K562 (cell line): ENCODE data around the gene ARFGAP1. TPM values are rescaled to one million over a fixed set of nuclear protein-coding genes. Genes with fewer than 3 reads are reported as not detected.

Experiments used
- ATAC-seq: fragments of 200-7000 bp; cut with Tn5 transposase; 3 replicates; pipeline ENCODE4 v1.9.1; 2020; ENCODE audit warnings: moderate library complexity
- BruUV-seq: library from RNA; stranded (reverse); fragments of 400-500 nt; replicated peaks from 2 replicates; lab custom pipeline; 2021; lab: Mats Ljungman, UMichigan
- CTCF ChIA-PET: fragments of 300-600 bp; formaldehyde crosslinking; extraction: SDS; loops from one replicate; lab custom pipeline; 2021; ENCODE audit warnings: low intra/inter-chr PET ratio; lab: Yijun Ruan, JAX
- POLR2A ChIA-PET: fragments of 300-600, 350-650 bp; sonication (Branson Sonifier 250); formaldehyde crosslinking; extraction: SDS; loops from one replicate; lab custom pipeline; 2021; ENCODE audit warnings: antibody characterized with exemption, inconsistent platforms; lab: Yijun Ruan, JAX
- DNase-seq, 4 experiments: peaks; one replicate each; pipeline versions ENCODE4 v3.0.0 to v3.0.0-alpha.2; 2011 to 2018; ENCODE audit warnings: low spot score in 3 of 4, mixed read lengths in 3 of 4; ENCODE audit errors: extremely low read depth in 1 of 4
- FAIRE-seq: peaks from 2 replicates; lab custom pipeline; 2011; peaks lifted over from hg19 to GRCh38; lab: Jason Lieb, UNC
- H2AFZ ChIP-seq: 2 replicates; pipeline ENCODE4 v1.6.0; 2011; ENCODE audit warnings: low read depth, low read length, control low read depth, inconsistent platforms
- H3K27ac ChIP-seq: fragments of 200-600 bp; 3 replicates; pipeline ENCODE4 v1.8.0; 2011; ENCODE audit warnings: low read depth, mild to moderate bottlenecking, control low read depth, inconsistent platforms, low read length, moderate library complexity, mixed read lengths; ENCODE audit errors: extremely low read depth
- H3K27me3 ChIP-seq, 2 experiments: fragments of 300-600 bp in 1 of 2; 2 replicates in 1 of 2; 3 replicates in 1 of 2; pipeline versions ENCODE4 v1.6.0 to v1.8.0; 2011; ENCODE audit warnings: inconsistent platforms in 2 of 2, low read length in 2 of 2, mild to moderate bottlenecking in 1 of 2, mixed read lengths in 1 of 2, moderate library complexity in 1 of 2; ENCODE audit not compliant: control insufficient read depth in 2 of 2, insufficient read depth in 2 of 2
- H3K36me3 ChIP-seq: fragments of 300-600 bp; 3 replicates; pipeline ENCODE4 v1.8.0; 2011; ENCODE audit warnings: mild to moderate bottlenecking, low read length, inconsistent platforms; ENCODE audit not compliant: control insufficient read depth, insufficient read depth
- H3K4me1 ChIP-seq, 2 experiments: fragments of 200-600 bp in 1 of 2; replicated peaks in 1 of 2; 2 replicates in 1 of 2; 3 replicates in 1 of 2; pipeline versions ENCODE4 v1.5.1 to v1.8.0; 2011; ENCODE audit warnings: inconsistent platforms in 2 of 2, low read length in 2 of 2, mild to moderate bottlenecking in 1 of 2, mixed read lengths in 1 of 2, moderate library complexity in 1 of 2; ENCODE audit not compliant: control insufficient read depth in 2 of 2, insufficient read depth in 2 of 2
- H3K4me2 ChIP-seq: 2 replicates; pipeline ENCODE4 v1.6.1; 2011; ENCODE audit warnings: low read length, control low read depth, inconsistent platforms, mixed read lengths; ENCODE audit not compliant: insufficient read depth
- H3K4me3 ChIP-seq: fragments of 200-600 bp; sonication (generic), shearing (Covaris generic); 2 replicates; pipeline ENCODE4 v1.5.1; 2016; ENCODE audit warnings: control low read depth, inconsistent platforms
- H3K79me2 ChIP-seq: fragments of 200-600 bp; 3 replicates; pipeline ENCODE4 v1.8.0; 2011; ENCODE audit warnings: low read length, inconsistent platforms; ENCODE audit not compliant: control insufficient read depth, insufficient read depth
- H3K9ac ChIP-seq, 2 experiments: 2 replicates each; pipeline versions ENCODE4 v1.6.0 to v1.6.1; 2011; ENCODE audit warnings: low read depth in 2 of 2, low read length in 2 of 2, control low read depth in 1 of 2, inconsistent platforms in 1 of 2, mild to moderate bottlenecking in 1 of 2, mixed read lengths in 1 of 2; ENCODE audit not compliant: insufficient read depth in 1 of 2
- H3K9me1 ChIP-seq: one replicate; pipeline ENCODE4 v1.6.0; 2011; ENCODE audit warnings: inconsistent platforms, mild to moderate bottlenecking, low read length, moderate library complexity; ENCODE audit not compliant: control insufficient read depth, insufficient read depth
- H3K9me3 ChIP-seq: replicated peaks from 2 replicates; pipeline ENCODE4 v1.5.1; 2011; ENCODE audit warnings: low read depth, low read length, inconsistent platforms; ENCODE audit not compliant: control insufficient read depth, insufficient read depth
- H4K20me1 ChIP-seq: replicated peaks from 2 replicates; pipeline ENCODE4 v1.6.1; 2011; ENCODE audit warnings: low read length, inconsistent platforms, mixed read lengths; ENCODE audit not compliant: control insufficient read depth, insufficient read depth
- WGBS: fragments of 100-300 bp; shearing (Covaris generic); methylation state at CpG from one replicate; pipeline ENCODE4 v1.1.6; 2016; ENCODE audit warnings: low coverage, mixed read lengths; ENCODE audit not compliant: insufficient coverage; ENCODE audit errors: missing lambda C conversion rate; 5-methylcytosine and 5-hydroxymethylcytosine counted together
- in situ Hi-C: fragments of 300-500 bp; cut with MboI; formaldehyde crosslinking; loops from 4 replicates; pipeline ENCODE4 v1.15.0; 2018; ENCODE audit warnings: inconsistent platforms, mixed read lengths
- intact Hi-C: fragments of 100-400 bp; cut with micrococcal nuclease; formaldehyde crosslinking; loops from 2 replicates; pipeline ENCODE4 v1.14.2; 2022
- polyA plus RNA-seq, 8 experiments: library from polyadenylated mRNA; depleted of rRNA in 4 of 8; stranded (reverse) in 5 of 8; unstranded in 3 of 8; fragments of >200 nt; fragmentation: Nextera tagmentation in 2 of 8; fragmentation: Illumina TruSeq in 1 of 8; extraction: Ambion mirVana in 2 of 8; extraction: Trizol in 1 of 8; gene quantifications; 2 replicates each; pipeline versions ENCODE4 v1.2.1 to v1.2.3, GENCODE V29; 2011 to 2014; ENCODE audit warnings: inconsistent platforms in 1 of 8, missing spikeins in 1 of 8
- total RNA-seq, 7 experiments: library from RNA; depleted of rRNA in 6 of 7; stranded (reverse); fragments of >200 nt in 6 of 7; fragmentation: Illumina TruSeq in 2 of 7; extraction: Trizol in 2 of 7; gene quantifications; 2 replicates each; pipeline versions ENCODE4 v1.2.1 to v1.2.3, GENCODE V29; 2011 to 2021; ENCODE audit warnings: low replicate concordance in 1 of 7
- TF ChIP-seq, protein P1 (sequence below): fragments of 450-650 bp; IDR thresholded peaks from 2 replicates; pipeline ENCODE4 v1.6.1; 2016; ENCODE audit warnings: mild to moderate bottlenecking

The ARFGAP1 gene
- total and polyA plus RNA-seq, 9 of the 15 experiments (the other 6 are each of a cell fraction or from before 2014, with no cell fraction given) = 0.53 to 102 (median 33.5) TPM

DNA sequence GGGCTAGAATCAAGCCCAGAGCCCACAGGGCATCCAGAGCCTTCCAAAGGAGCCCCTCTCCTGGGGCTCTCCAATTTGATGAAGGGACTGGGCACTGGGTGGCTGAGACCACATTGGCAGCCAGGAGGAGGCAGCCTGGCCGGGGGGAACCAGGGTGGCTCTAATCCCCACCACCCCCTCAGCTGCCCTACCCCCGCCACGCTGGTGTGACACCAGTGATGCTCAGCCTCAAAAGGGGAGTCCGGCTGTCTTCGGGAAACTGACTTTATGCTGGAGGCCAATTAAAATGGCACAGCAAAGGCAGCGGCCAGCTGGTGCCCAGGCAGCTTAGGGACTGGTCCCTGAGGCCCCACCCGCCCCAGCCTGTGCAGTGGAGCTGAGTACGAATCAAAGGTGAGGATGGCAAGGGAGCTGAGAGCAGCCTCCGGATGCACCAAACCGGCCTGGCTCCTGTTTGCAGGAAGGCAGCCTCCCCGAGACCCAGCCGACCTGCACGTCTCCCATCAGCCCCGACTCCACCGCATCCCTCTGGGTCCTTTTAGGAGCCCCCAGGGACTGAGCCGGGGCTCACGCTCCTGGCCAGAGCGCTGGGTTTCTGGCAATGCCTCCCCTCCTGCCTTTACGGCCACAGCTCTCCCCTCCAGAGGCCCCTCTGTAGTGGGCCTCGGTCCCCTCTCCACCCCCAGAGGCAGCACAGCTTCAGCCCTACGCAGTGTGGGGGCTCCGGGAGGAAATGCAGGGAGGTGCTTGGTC, 60.1 kb downstream of the ARFGAP1 start:
- H3K9ac ChIP-seq = no peak overlapping the region
- intact Hi-C loops = no loop called here
- 5% methylated on average over 13 of the region's 22 CpGs for WGBS

More for the DNA sequence above, 60.1 kb downstream of the ARFGAP1 start:
- Histone ChIP-seq H3K27ac (no peak overlapping the region), H3K79me2 (no peaks in the 10 kb centered on the region), H3K4me2 (no peak overlapping the region), H3K9me3 (peaks cover 7% of the 10 kb centered on the region; the same call in 1 of the 2 replicates), H4K20me1 (no peaks in the 10 kb centered on the region), H3K36me3 (no peaks in the 10 kb centered on the region), H3K4me1 (peaks cover 0 to 20% of the 10 kb centered on the region in 2 experiments; a peak in 1 of 5 replicates), H2AFZ (no peak overlapping the region), H3K9me1 (no peaks in the 10 kb centered on the region), H3K4me3 (no peak overlapping the region), H3K27me3 (peaks cover 3 to 17% of the 10 kb centered on the region in 2 experiments; a peak in 3 of 5 replicates)
- in situ Hi-C loops = no loop called here
- no TSS peak for BruUV-seq
- ChIA-PET CTCF (no interaction called here), POLR2A (no interaction called here)
- ATAC-seq (no peak), FAIRE-seq (no peak), DNase-seq (no peak)
- TF ChIP-seq, protein P1, sequence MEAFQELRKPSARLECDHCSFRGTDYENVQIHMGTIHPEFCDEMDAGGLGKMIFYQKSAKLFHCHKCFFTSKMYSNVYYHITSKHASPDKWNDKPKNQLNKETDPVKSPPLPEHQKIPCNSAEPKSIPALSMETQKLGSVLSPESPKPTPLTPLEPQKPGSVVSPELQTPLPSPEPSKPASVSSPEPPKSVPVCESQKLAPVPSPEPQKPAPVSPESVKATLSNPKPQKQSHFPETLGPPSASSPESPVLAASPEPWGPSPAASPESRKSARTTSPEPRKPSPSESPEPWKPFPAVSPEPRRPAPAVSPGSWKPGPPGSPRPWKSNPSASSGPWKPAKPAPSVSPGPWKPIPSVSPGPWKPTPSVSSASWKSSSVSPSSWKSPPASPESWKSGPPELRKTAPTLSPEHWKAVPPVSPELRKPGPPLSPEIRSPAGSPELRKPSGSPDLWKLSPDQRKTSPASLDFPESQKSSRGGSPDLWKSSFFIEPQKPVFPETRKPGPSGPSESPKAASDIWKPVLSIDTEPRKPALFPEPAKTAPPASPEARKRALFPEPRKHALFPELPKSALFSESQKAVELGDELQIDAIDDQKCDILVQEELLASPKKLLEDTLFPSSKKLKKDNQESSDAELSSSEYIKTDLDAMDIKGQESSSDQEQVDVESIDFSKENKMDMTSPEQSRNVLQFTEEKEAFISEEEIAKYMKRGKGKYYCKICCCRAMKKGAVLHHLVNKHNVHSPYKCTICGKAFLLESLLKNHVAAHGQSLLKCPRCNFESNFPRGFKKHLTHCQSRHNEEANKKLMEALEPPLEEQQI = no peak
